Endometrial microvascular endothelial cells (primary cell): Measurements from ENCODE around the gene IQSEC1. TPM values are rescaled to one million over a fixed set of nuclear protein-coding genes. Genes with fewer than 3 reads are reported as not detected.

Source experiments
- in situ Hi-C: cut with HindIII; loops from 2 replicates; pipeline ENCODE4 v1.10.0; 2017; ENCODE audit warnings: low sequenced_read_pairs, low pct_unique_long_range_greater_than_20kb; ENCODE audit errors: inconsistent ontology term
- total RNA-seq: library from RNA; depleted of rRNA; stranded (reverse); fragments of >200 nt; gene quantifications from one replicate; pipeline ENCODE4 v1.2.3, GENCODE V29; 2015; ENCODE audit errors: inconsistent ontology term

IQSEC1 gene
- total RNA-seq, 1 donor from 2014 or later = 24.9 TPM

GRCh38 chr3:13074006-13074375 is 762 bp upstream of the IQSEC1 start:
- in situ Hi-C loops = no loop called here

- in situ Hi-C loops = no loop called here
Observed at GRCh38 chr3:13072600-13073325, 466 bp downstream of the IQSEC1 start.

- in situ Hi-C loops = no loop called here
Observed at GRCh38 chr3:13072239-13072599, 1.0 kb downstream of the IQSEC1 start.

- in situ Hi-C loops = no loop called here
Observed at GRCh38 chr3:13071695-13072094, 1.5 kb downstream of the IQSEC1 start.

- in situ Hi-C loops = no loop called here
Observed at GRCh38 chr3:13070391-13071070, 2.7 kb downstream of the IQSEC1 start.

- in situ Hi-C loops = no loop called here
Observed at GRCh38 chr3:13069495-13069894, 3.7 kb downstream of the IQSEC1 start.

- in situ Hi-C loops = no loop called here
Observed at GRCh38 chr3:13068269-13069010, 4.8 kb downstream of the IQSEC1 start.

GRCh38 chr3:13067778-13068177 is 5.5 kb downstream of the IQSEC1 start:
- in situ Hi-C loops = no loop called here

- in situ Hi-C loops = no loop called here
Observed at GRCh38 chr3:13066834-13067233, 6.4 kb downstream of the IQSEC1 start.

GRCh38 chr3:13066236-13066635 is 7.0 kb downstream of the IQSEC1 start:
- in situ Hi-C loops = no loop called here

GRCh38 chr3:13065727-13066126 is 7.5 kb downstream of the IQSEC1 start:
- in situ Hi-C loops = no loop called here

GRCh38 chr3:13064964-13065363 is 8.3 kb downstream of the IQSEC1 start:
- in situ Hi-C loops = no loop called here

- in situ Hi-C loops = no loop called here
Observed at GRCh38 chr3:13064159-13064868, 8.9 kb downstream of the IQSEC1 start.

GRCh38 chr3:13063225-13063624 is 10.0 kb downstream of the IQSEC1 start:
- in situ Hi-C loops = no loop called here

- in situ Hi-C loops = no loop called here
Observed at GRCh38 chr3:13062647-13063046, 10.6 kb downstream of the IQSEC1 start.

- in situ Hi-C loops = no loop called here
Observed at GRCh38 chr3:13060341-13060910, 12.8 kb downstream of the IQSEC1 start.

GRCh38 chr3:13058346-13059120 is 14.7 kb downstream of the IQSEC1 start:
- in situ Hi-C loops = no loop called here

- in situ Hi-C loops = no loop called here
Observed at GRCh38 chr3:13057282-13058040, 15.8 kb downstream of the IQSEC1 start.
